Neural cell (in vitro differentiated cells): Measurements from ENCODE around the gene GNAI2. TPM values are rescaled to one million over a fixed set of nuclear protein-coding genes. Genes with fewer than 3 reads are reported as not detected.

Experiments
- H2AFZ ChIP-seq: fragments of 200-600, 300-800 bp; sonication (generic), shearing (Covaris generic); 2 replicates; pipeline ENCODE4 v1.6.0; 2014; ENCODE audit warnings: low read depth, mild to moderate bottlenecking, antibody characterized with exemption, low read length, moderate library complexity
- H3F3A ChIP-seq: fragments of 200-600 bp; shearing (Covaris generic); 2 replicates; pipeline ENCODE4 v1.6.1; 2016; ENCODE audit warnings: mild to moderate bottlenecking, moderate library complexity, mixed read lengths, antibody characterized with exemption, low read length; ENCODE audit not compliant: insufficient read depth, poor library complexity, severe bottlenecking
- H3K27ac ChIP-seq: fragments of 200-600, 300-800 bp; sonication (generic), shearing (Covaris generic); 2 replicates; pipeline ENCODE4 v1.5.1; 2014; ENCODE audit warnings: mild to moderate bottlenecking, low read length, moderate library complexity
- H3K27me3 ChIP-seq: fragments of 300-800, 200-600 bp; sonication (generic), shearing (Covaris generic); 2 replicates; pipeline ENCODE4 v1.6.0; 2014; ENCODE audit warnings: mild to moderate bottlenecking, low read depth, low read length, moderate library complexity; ENCODE audit not compliant: insufficient read depth
- H3K36me3 ChIP-seq: fragments of 300-800, 200-600 bp; sonication (generic), shearing (Covaris generic); 2 replicates; pipeline ENCODE4 v1.5.1; 2014; ENCODE audit warnings: mild to moderate bottlenecking, antibody characterized with exemption, low read length, moderate library complexity; ENCODE audit not compliant: insufficient read depth
- H3K4me2 ChIP-seq: fragments of 300-800, 200-600 bp; sonication (generic), shearing (Covaris generic); 2 replicates; pipeline ENCODE4 v1.6.0; 2014; ENCODE audit warnings: mild to moderate bottlenecking, low read length
- H3K4me3 ChIP-seq: fragments of 300-800, 200-600 bp; sonication (generic), shearing (Covaris generic); 2 replicates; pipeline ENCODE4 v1.5.1; 2014; ENCODE audit warnings: mild to moderate bottlenecking, low read length, moderate library complexity
- H3K79me2 ChIP-seq: fragments of 200-600 bp; shearing (Covaris generic); replicated peaks from 2 replicates; pipeline ENCODE4 v1.6.0; 2014; ENCODE audit warnings: mild to moderate bottlenecking, low read length, moderate library complexity; ENCODE audit not compliant: insufficient read depth
- H3K9ac ChIP-seq: fragments of 300-800, 200-600 bp; sonication (generic), shearing (Covaris generic); 2 replicates; pipeline ENCODE4 v1.6.1; 2016; ENCODE audit warnings: mild to moderate bottlenecking, low read length, mixed read lengths
- H3K9me2 ChIP-seq: fragments of 200-600 bp; shearing (Covaris generic); 2 replicates; pipeline ENCODE4 v1.6.1; 2016; ENCODE audit warnings: mild to moderate bottlenecking, low read length, mixed read lengths; ENCODE audit not compliant: insufficient read depth
- H3K9me3 ChIP-seq: fragments of 200-600, 300-800 bp; sonication (generic), shearing (Covaris generic); 2 replicates; pipeline ENCODE4 v1.6.1; 2016; ENCODE audit warnings: mild to moderate bottlenecking, mixed run types, low read length, moderate library complexity, mixed read lengths
- H4K20me1 ChIP-seq: fragments of 200-600 bp; shearing (Covaris generic); 2 replicates; pipeline ENCODE4 v1.6.1; 2016; ENCODE audit warnings: mild to moderate bottlenecking, mixed run types; ENCODE audit not compliant: insufficient read depth
- CTCF ChIP-seq: fragments of 450-650 bp; IDR thresholded peaks from 2 replicates; pipeline ENCODE4 v1.5.1; 2014; ENCODE audit warnings: antibody characterized with exemption, mild to moderate bottlenecking, moderate library complexity; ENCODE audit not compliant: poor library complexity, severe bottlenecking
- EP300 ChIP-seq: fragments of 450-650 bp; conservative IDR thresholded peaks from 2 replicates; pipeline ENCODE4 v1.6.1; 2014; ENCODE audit warnings: antibody characterized with exemption, mild to moderate bottlenecking, moderate library complexity; ENCODE audit not compliant: poor library complexity, severe bottlenecking
- EZH2 ChIP-seq: fragments of 200-600, 300-800 bp; shearing (Covaris generic), sonication (generic); IDR thresholded peaks from 2 replicates; pipeline ENCODE4 v1.6.1; 2014; ENCODE audit warnings: antibody characterized with exemption, low read length, borderline replicate concordance, mild to moderate bottlenecking; ENCODE audit not compliant: insufficient read depth, poor library complexity, severe bottlenecking
- MXI1 ChIP-seq: fragments of 450-650 bp; conservative IDR thresholded peaks from 2 replicates; pipeline ENCODE4 v1.6.1; 2014; ENCODE audit warnings: antibody characterized with exemption, mild to moderate bottlenecking; ENCODE audit not compliant: poor library complexity, severe bottlenecking
- POLR2AphosphoS5 ChIP-seq: IDR thresholded peaks from 2 replicates; pipeline ENCODE4 v1.6.1; 2012
- RAD21 ChIP-seq: fragments of 450-650 bp; conservative IDR thresholded peaks from 2 replicates; pipeline ENCODE4 v1.6.1; 2014; ENCODE audit warnings: antibody characterized with exemption, mild to moderate bottlenecking, moderate library complexity
- REST ChIP-seq: IDR thresholded peaks from 2 replicates; pipeline ENCODE4 v1.6.1; 2012; ENCODE audit warnings: borderline replicate concordance
- SMC3 ChIP-seq: fragments of 450-650 bp; conservative IDR thresholded peaks from 2 replicates; pipeline ENCODE4 v1.6.1; 2014; ENCODE audit warnings: antibody characterized with exemption, mild to moderate bottlenecking, moderate library complexity; ENCODE audit not compliant: poor library complexity
- TAF1 ChIP-seq: IDR thresholded peaks from 2 replicates; pipeline ENCODE4 v1.6.1; 2012; ENCODE audit warnings: low read depth
- polyA plus RNA-seq: library from polyadenylated mRNA; depleted of rRNA; stranded (reverse); fragments of >200 nt; gene quantifications from 2 replicates; pipeline ENCODE4 v1.2.3, GENCODE V29; 2014

The GNAI2 gene
- polyA plus RNA-seq, 1 donor from 2014 or later: 101 TPM

GRCh38 chr3:50213373-50213772 is 22.6 kb upstream of the GNAI2 start:
- Histone ChIP-seq H3K36me3 (no peaks in the 10 kb centered on the region), H3K9me2 (no peaks in the 10 kb centered on the region), H3K9me3 (no peaks in the 10 kb centered on the region), H4K20me1 (no peaks in the 10 kb centered on the region), H3K79me2 (no peaks in the 10 kb centered on the region), H3F3A (no peaks in the 10 kb centered on the region), H3K4me2 (no peak overlapping the region), H3K27ac (no peak overlapping the region), H2AFZ (no peak overlapping the region), H3K27me3 (no peaks in the 10 kb centered on the region), H3K9ac (no peak overlapping the region), H3K4me3 (no peak overlapping the region)
- TF ChIP-seq EP300: no peak
- no peak for TF ChIP-seq POLR2AphosphoS5

GRCh38 chr3:50214824-50215223 is 21.2 kb upstream of the GNAI2 start:
- Histone ChIP-seq H3K79me2 (no peaks in the 10 kb centered on the region), H3K27me3 (no peaks in the 10 kb centered on the region), H3F3A (no peaks in the 10 kb centered on the region), H3K27ac (no peak overlapping the region), H4K20me1 (no peaks in the 10 kb centered on the region), H3K9me3 (no peaks in the 10 kb centered on the region), H3K9ac (no peak overlapping the region), H3K4me2 (no peak overlapping the region), H3K4me3 (no peak overlapping the region), H3K9me2 (no peaks in the 10 kb centered on the region), H3K36me3 (no peaks in the 10 kb centered on the region), H2AFZ (no peak overlapping the region)
- TF ChIP-seq EP300: no peak
- no peak for TF ChIP-seq REST
- no peak for TF ChIP-seq RAD21
- TF ChIP-seq TAF1: no peak
- no peak for TF ChIP-seq POLR2AphosphoS5
- TF ChIP-seq EZH2: no peak
- no peak for TF ChIP-seq MXI1
- TF ChIP-seq SMC3: no peak
- no peak for TF ChIP-seq CTCF

GRCh38 chr3:50215529-50215928 is 20.5 kb upstream of the GNAI2 start:
- no peaks in the 10 kb centered on the region for H3F3A ChIP-seq
- no peak overlapping the region for H3K27ac ChIP-seq
- H3K36me3 ChIP-seq: no peaks in the 10 kb centered on the region

More at GRCh38 chr3:50215529-50215928, 20.5 kb upstream of the GNAI2 start:
- Histone ChIP-seq H3K9me3 (no peaks in the 10 kb centered on the region), H3K4me3 (no peak overlapping the region), H3K27me3 (no peaks in the 10 kb centered on the region), H4K20me1 (no peaks in the 10 kb centered on the region), H2AFZ (no peak overlapping the region), H3K9ac (no peak overlapping the region), H3K9me2 (no peaks in the 10 kb centered on the region), H3K4me2 (no peak overlapping the region), H3K79me2 (no peaks in the 10 kb centered on the region)
- TF ChIP-seq SMC3 (no peak), TAF1 (no peak), POLR2AphosphoS5 (no peak), EP300 (no peak), REST (no peak), CTCF (no peak), RAD21 (no peak), MXI1 (no peak), EZH2 (no peak)
